Mucosa of gallbladder (tissue), 1 donor: ENCODE data around the gene OGFOD2. TPM values are rescaled to one million over a fixed set of nuclear protein-coding genes. Genes with fewer than 3 reads are reported as not detected.

Experiments used
- DNase-seq: peaks from one replicate; pipeline ENCODE4 v3.0.0-alpha.2; 2020; ENCODE audit warnings: low spot score
- total RNA-seq: library from RNA; stranded (reverse); gene quantifications from one replicate; pipeline ENCODE4 v1.2.1, GENCODE V29; 2021
- donor health status: DM: no; HTN: no; CAD: no.

The OGFOD2 gene
- total RNA-seq, 1 donor from 2014 or later = 32.5 TPM

GRCh38 chr12:122951406-122951805 is 23.6 kb upstream of the OGFOD2 start:
- DNase-seq = peak; percentile 60

GRCh38 chr12:122951979-122952892 is 22.8 kb upstream of the OGFOD2 start:
- peak; percentile 84 for DNase-seq

- DNase-seq = no peak
These were observed 19.9 kb upstream of the OGFOD2 start for GRCh38 chr12:122955156-122955555.

- no peak for DNase-seq
These were observed 19.0 kb upstream of the OGFOD2 start for GRCh38 chr12:122956035-122956434.

- DNase-seq = no peak
These were observed 16.7 kb upstream of the OGFOD2 start for GRCh38 chr12:122958198-122958888.

GRCh38 chr12:122959566-122960192 is 15.4 kb upstream of the OGFOD2 start:
- DNase-seq = no peak

GRCh38 chr12:122960193-122960569 is 14.9 kb upstream of the OGFOD2 start:
- DNase-seq = no peak

- no peak for DNase-seq
These were observed 13.3 kb upstream of the OGFOD2 start for GRCh38 chr12:122961531-122962329.

GRCh38 chr12:122963941-122964265 is 11.1 kb upstream of the OGFOD2 start:
- no peak for DNase-seq

- no peak for DNase-seq
These were observed 10.4 kb upstream of the OGFOD2 start for GRCh38 chr12:122964439-122965257.

GRCh38 chr12:122965321-122965751 is 9.7 kb upstream of the OGFOD2 start:
- no peak for DNase-seq

- peak; percentile 93 for DNase-seq
These were observed 8.9 kb upstream of the OGFOD2 start, which contains the start of gene ABCB9 for GRCh38 chr12:122965851-122966742. Gene ABCB9, minus strand, starts transcription at chr12:122966463. Its CDS starts 6,228 bp downstream, at chr12:122960235.

- no peak for DNase-seq
These were observed 8.1 kb upstream of the OGFOD2 start for GRCh38 chr12:122966743-122967550.

GRCh38 chr12:122968104-122968503 is 6.9 kb upstream of the OGFOD2 start:
- no peak for DNase-seq

- no peak for DNase-seq
These were observed 5.4 kb upstream of the OGFOD2 start for GRCh38 chr12:122969676-122970075.

GRCh38 chr12:122974274-122974891 is 661 bp upstream of the OGFOD2 start:
- DNase-seq = peak; percentile 99

- no peak for DNase-seq
These were observed 975 bp downstream of the OGFOD2 start for GRCh38 chr12:122975790-122976647.

GRCh38 chr12:122976648-122976975 is 1.6 kb downstream of the OGFOD2 start:
- no peak for DNase-seq
